GM12878 (cell line): ENCODE measurements around the gene FKBP4.

ENCODE experiments used
- ATF7 ChIP-seq: fragments of 450-650 bp; IDR thresholded peaks from 2 replicates; pipeline ENCODE4 v1.6.1; 2016; ENCODE audit warnings: low read depth, mild to moderate bottlenecking
- CTCF ChIP-seq, 3 experiments: IDR thresholded peaks in 2 of 3; conservative IDR thresholded peaks in 1 of 3; 2 replicates each; pipeline ENCODE4 v1.5.1; 2011; ENCODE audit warnings: low read depth in 3 of 3, low read length in 3 of 3, mild to moderate bottlenecking in 3 of 3, control low read depth in 2 of 3, moderate library complexity in 2 of 3, inconsistent platforms in 1 of 3, mixed read lengths in 1 of 3; ENCODE audit not compliant: control insufficient read depth in 2 of 3, insufficient read depth in 1 of 3; ENCODE audit errors: extremely low read depth in 1 of 3
- E2F4 ChIP-seq: IDR thresholded peaks from 2 replicates; pipeline ENCODE4 v1.6.1; 2012; ENCODE audit warnings: low read depth, low read length, improper control_type of control experiment
- MAX ChIP-seq: IDR thresholded peaks from 2 replicates; pipeline ENCODE4 v1.6.1; 2012; ENCODE audit warnings: low read depth, low read length, improper control_type of control experiment
- MEF2A ChIP-seq: IDR thresholded peaks from 2 replicates; pipeline ENCODE4 v1.6.1; 2011; ENCODE audit warnings: low read depth, mild to moderate bottlenecking, low read length, moderate library complexity; ENCODE audit not compliant: insufficient read depth
- NFYB ChIP-seq: IDR thresholded peaks from 2 replicates; pipeline ENCODE4 v1.6.1; 2011; ENCODE audit warnings: low read depth, mild to moderate bottlenecking, low read length, improper control_type of control experiment, moderate library complexity; ENCODE audit not compliant: insufficient read depth
- PKNOX1 ChIP-seq: fragments of 450-650 bp; IDR thresholded peaks from 2 replicates; pipeline ENCODE4 v1.6.1; 2016; ENCODE audit warnings: mild to moderate bottlenecking
- POLR2A ChIP-seq: IDR thresholded peaks from 2 replicates; pipeline ENCODE4 v1.6.1; 2011; ENCODE audit warnings: low read depth, mild to moderate bottlenecking, low read length
- RAD51 ChIP-seq: fragments of 450-650 bp; IDR thresholded peaks from 2 replicates; pipeline ENCODE4 v1.6.1; 2016; ENCODE audit warnings: moderate library complexity, mild to moderate bottlenecking, inconsistent platforms
- RELA ChIP-seq: fragments of 450-650 bp; IDR thresholded peaks from 2 replicates; pipeline ENCODE4 v1.8.0; 2014; ENCODE audit warnings: borderline replicate concordance; ENCODE audit not compliant: partially characterized antibody
- SREBF2 ChIP-seq: IDR thresholded peaks from 2 replicates; pipeline ENCODE4 v1.6.1; 2012; ENCODE audit warnings: mild to moderate bottlenecking, low read length

- TF ChIP-seq ATF7, result no peak
- no peak for TF ChIP-seq RAD51
- TF ChIP-seq PKNOX1, result no peak
- no peak for TF ChIP-seq SREBF2
- TF ChIP-seq POLR2A, result no peak
- TF ChIP-seq MAX, result no peak
- TF ChIP-seq RELA, result no peak
- TF ChIP-seq MEF2A, result no peak
- no peak for TF ChIP-seq E2F4
- no peak for TF ChIP-seq NFYB
- no peak for TF ChIP-seq CTCF (IDR thresholded peaks at IDR 0.05 in 2 of 3, conservative IDR thresholded peaks at IDR 0.05 in 1 of 3; ENCODE audit: control insufficient read depth in 2 of 3, extremely low read depth in 1 of 3, insufficient read depth in 1 of 3, low read depth in 3 of 3, low read length in 3 of 3)
These were observed 28.7 kb downstream of the FKBP4 start for GRCh38 chr12:2823483-2823882.
